Measurements from ENCODE around the gene C1R.

DNA sequence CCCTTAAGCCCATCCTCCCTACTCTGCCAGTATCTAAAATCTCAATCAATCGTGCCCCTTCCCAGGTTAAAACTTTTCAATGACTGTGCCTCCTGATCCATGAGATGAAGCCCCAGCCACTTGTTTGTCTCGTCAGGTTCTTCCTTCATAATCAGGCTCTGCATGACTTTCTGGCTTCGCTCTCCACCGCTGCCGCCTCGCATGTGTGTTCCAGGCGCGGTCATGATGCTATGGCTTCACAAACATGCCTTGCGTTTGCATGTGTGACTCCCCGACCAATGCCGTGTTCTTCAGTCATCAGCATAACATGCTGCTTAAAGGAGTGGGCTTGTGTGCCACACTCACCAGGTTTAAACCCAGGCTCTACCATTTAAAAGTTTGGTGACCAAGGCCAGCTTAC, 21.8 kb upstream of the C1R start:
- TF ChIP-seq POLR2A (IDR thresholded peaks at IDR 0.05) = no peak
- TF ChIP-seq, protein P1, sequence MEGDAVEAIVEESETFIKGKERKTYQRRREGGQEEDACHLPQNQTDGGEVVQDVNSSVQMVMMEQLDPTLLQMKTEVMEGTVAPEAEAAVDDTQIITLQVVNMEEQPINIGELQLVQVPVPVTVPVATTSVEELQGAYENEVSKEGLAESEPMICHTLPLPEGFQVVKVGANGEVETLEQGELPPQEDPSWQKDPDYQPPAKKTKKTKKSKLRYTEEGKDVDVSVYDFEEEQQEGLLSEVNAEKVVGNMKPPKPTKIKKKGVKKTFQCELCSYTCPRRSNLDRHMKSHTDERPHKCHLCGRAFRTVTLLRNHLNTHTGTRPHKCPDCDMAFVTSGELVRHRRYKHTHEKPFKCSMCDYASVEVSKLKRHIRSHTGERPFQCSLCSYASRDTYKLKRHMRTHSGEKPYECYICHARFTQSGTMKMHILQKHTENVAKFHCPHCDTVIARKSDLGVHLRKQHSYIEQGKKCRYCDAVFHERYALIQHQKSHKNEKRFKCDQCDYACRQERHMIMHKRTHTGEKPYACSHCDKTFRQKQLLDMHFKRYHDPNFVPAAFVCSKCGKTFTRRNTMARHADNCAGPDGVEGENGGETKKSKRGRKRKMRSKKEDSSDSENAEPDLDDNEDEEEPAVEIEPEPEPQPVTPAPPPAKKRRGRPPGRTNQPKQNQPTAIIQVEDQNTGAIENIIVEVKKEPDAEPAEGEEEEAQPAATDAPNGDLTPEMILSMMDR (IDR thresholded peaks at IDR 0.05 in 8 of 11, conservative IDR thresholded peaks at IDR 0.05 in 3 of 11) = no peak
- peak in 1 of 3 donors; percentile 2 for TF ChIP-seq POLR2AphosphoS5 (IDR thresholded peaks at IDR 0.05)
